Astrocyte of the hippocampus (primary cell): ENCODE data around the gene IKZF4.
"Not testable (repeated sequence)": the region's sequence is repeated elsewhere in the genome, so short reads cannot be mapped to it uniquely, and the experiment has no call there.

ENCODE experiments used
- DNase-seq: peaks from one replicate; pipeline ENCODE4 v3.0.0; 2011; ENCODE audit warnings: low read depth, low spot score

Gene IKZF4

DNA sequence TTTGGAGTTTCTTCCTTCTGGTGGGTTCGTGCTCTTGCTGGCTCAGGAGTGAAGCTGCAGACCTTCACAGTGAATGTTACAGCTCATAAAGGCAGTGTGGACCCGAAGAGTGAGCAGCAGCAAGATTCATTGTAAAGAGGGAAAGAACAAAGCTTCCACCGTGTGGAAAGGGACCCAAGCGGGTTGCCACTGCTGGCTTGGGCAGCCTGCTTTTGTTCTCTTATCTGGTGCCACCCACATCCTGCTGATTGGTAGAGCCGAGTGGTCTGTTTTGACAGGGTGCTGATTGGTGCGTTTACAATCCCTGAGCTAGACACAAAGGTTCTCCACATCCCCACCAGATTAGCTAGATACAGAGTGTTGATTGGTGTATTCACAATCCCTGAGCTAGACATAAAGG, 21.3 kb upstream of the IKZF4 start:
- not testable (repeated sequence) for DNase-seq

DNA sequence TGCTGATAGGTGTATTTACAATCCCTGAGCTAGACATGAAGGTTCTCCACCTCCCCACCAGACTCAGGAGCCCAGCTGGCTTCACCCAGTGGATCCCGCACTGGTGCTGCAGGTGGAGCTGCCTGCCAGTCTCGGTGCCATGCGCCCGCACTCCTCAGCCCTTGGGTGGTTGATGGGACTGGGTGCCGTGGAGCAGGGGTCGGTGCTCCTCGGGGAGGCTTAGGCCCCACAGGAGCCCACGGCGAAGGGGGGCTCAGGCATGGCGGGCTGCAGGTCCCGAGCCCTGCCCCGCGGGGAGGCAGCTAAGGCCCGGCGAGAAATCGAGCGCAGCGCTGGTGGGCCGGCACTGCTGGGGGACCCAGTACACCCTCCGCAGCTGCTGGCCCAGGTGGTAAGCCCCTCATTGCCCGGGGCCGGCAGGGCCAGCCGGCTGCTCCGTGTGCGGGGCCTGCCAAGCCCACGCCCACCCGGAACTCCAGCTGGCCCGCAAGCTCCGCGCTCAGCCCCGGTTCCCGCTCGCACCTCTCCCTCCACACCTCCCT, 20.8 kb upstream of the IKZF4 start:
- DNase-seq = not testable (repeated sequence)

DNA sequence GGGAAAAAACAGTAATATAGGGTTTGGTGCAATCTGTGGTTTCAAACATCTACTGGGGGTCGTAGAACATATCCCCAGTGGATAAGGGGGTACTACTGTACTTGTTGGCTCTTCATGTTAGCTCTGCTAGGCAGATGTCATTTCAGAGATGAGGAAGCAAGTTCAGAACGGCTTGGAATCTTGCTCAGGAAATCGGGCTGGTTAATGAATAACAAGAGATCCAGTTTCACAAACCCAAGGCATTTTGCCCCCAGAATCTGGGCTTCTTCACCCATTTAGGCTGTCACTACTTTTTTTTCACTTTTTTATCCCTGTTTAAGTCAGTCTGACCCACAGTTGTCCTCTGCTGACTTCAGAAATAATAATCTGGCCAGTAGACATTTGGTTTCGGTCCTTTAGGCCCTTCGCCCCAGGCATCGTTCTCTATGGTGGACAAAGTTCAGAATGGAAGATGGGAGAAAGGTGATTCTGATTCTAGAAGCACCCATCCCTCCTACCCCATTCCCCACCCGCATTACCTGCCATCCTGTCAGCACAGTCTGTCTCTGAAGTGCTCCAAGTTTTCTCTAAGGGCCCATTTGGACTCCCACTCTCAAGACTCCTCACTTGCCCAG, 19.2 kb upstream of the IKZF4 start:
- no peak for DNase-seq

DNA sequence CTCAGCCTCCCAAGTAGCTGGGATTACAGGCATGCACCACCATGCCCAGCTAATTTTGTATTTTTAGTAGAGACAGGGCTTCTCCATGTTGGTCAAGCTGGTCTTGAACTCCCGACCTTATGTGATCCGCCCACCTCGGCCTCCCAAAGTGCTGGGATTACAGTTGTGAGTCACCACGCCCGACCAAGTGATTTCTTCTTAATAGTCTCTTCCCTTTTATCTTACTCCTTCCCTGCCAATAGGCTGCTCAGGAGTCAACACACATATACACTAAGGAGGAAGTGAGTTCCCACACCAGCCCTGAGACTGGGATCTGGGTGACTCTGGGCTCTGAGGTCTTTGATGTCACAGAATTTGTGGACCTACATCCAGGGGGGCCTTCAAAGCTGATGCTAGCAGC, 17.5 kb upstream of the IKZF4 start:
- not testable (repeated sequence) for DNase-seq

DNA sequence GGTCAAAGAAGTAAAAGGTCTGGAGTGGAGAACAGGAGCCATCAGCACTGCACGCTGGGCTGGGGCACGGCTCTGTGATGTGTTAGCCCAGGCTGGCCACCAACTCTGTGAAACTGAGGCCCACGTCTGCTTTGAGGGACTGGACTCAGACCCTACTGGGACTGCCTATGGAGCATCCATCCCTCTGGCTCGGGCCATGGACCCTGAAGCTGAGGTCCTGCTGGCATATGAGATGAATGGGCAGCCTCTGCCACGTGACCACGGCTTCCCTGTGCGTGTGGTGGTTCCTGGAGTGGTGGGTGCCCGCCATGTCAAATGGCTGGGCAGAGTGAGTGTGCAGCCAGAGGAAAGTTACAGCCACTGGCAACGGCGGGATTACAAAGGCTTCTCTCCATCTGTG, 16.6 kb upstream of the IKZF4 start:
- DNase-seq = no peak

DNA sequence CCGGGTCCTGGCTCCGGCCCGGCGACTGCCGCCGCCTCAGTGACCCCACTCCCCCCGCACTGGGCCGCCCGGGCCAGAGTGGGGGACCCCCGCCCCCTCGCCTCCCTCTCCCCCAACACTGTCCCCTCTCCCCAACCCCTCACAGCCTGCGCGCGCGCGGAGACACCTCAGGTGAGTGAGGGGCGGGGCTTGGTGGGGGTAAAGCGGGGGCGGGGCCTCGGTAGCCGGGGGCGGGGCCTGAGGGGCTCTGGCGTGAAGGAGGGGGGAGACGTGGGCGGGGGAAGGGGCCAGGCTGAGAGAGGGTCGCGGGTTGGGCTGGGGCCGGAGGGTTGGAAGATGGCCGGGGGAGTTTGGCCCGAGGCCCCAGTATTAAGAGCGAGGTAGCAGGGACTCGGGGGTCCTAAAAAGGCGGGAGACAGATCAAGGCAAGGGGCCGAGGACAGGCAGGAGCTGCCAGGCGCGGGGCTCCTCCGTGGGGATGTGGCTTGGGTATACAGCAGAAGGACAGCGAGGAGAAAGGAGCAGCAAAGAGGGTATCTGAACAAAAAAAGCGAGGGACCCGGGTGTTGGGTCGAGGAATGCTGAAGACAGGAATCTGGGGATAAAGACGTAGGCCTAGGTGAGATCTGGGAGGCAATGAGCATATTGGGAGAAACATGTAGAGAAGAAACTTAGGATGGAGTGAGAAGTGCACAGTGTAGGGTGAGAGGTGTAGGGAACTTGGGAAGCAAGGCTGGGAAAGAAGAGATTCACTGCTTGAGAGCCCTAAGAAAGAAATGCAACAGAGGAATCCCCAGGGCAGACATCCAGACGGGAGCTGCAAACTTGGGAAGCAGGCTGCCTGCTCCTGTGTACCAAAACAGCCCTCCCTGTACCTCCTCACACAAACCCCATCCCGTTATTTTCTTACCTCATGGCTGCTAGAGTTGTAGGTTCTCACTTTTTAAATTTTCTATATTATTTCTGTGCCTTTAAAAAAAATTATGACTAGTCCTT, 13.0 kb upstream of the IKZF4 start:
- peak; percentile 51 for DNase-seq

DNA sequence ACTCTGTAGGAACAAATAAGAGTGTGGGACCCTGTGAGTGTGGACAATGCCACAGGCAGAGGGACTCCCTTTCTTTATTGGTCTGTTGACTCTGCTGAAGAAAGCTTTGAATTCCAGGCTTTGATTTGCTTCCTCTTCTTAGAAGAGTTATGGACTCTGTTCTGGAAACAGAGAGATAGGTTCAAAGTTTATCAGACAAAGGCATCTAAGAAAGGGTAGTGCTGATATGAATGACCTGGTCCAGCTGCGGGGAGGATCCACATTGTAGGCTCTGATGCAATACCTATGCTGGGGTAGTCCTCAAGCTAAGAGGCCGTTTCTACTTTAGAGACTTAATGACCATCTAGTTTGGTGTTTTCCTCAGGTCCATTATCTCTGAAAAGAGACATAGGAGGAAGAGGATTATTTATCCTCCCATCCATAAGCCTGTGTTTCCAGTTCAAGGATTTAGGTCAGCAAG, 10.7 kb upstream of the IKZF4 start:
- DNase-seq = no peak

DNA sequence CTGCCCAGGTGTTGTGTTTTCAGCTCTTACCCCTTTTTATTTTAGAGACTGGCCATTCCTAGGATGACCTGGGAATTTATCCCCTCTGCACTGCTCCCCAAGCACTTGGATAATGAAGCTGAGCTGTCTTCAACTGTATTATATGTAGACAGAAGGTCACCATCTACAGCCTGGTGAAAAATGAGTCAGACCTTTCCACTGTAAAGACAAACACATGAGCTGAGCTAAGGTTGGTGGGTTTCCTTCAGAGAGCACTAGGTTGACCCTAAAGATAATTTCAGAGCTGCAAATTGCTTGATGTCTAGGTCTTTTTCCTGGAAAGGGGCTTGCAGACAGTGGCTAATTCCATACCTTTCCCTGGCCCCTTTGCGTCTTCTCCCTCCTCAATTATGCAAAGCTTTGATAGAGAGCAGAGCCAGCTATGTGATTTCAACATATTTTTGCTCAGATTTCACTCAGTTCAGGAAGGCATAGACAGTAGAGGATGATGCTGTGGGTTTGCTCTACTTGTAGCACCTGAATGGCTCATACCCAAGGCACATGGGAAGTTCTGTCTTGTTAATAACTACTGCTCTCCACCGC, 9.2 kb upstream of the IKZF4 start:
- no peak for DNase-seq

DNA sequence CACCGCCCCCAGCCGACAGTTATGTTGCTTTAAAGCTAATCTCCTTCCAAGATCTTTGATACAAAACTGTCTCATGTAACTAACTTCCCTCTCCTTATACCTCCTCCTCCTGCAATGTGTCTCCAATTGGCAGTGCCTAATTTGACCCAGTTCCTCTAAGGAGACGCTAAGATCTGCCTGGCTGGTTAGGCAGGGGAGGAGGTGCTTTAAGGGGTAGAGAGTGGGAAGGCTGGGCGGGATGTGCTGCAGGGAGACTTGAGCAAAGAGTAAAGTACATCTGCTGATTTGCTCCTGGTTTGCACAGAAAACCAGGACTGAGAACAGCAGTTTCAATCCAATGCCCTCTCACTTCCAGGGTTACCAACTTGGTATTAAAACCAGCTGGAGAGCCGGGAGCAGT, 7.4 kb upstream of the IKZF4 start:
- DNase-seq = no peak

DNA sequence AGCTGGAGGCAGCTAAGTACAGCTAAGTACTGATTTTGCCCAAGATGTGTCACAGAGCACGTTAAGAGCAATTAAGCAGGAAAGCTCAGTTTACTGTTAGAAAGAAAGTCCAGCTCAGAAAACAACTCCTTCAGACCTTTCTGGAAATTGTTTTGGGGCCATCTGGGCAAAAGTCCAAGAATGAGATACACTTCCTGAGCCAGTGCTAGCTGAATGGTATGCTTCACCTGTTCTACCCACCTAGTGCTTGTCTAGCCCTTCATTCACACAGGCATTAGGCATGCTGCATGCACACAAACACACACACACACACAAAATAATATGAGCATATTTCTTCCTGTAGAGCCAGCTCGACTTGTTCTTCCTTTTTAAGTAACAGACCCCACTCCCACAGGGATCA, 6.6 kb upstream of the IKZF4 start:
- peak; percentile 20 for DNase-seq

DNA sequence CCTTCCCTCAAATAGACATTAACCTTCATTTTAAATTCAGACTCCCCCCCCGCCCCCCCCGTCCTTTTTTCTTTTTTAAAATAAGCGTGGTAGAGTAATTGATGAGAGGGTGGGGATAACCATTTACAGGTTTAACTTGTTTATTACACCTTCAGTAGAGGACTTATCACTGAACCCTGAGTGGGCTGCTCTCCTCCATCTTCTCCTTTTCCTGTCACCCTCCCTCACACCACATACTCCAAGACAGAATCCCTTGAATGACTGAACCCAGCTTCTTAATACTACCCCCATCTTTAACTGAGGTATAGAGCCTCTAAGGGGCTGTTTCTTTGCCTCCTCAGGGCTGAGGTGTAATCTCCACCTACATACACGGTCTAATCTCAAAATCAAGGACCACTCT, 3.7 kb upstream of the IKZF4 start:
- DNase-seq = no peak

DNA sequence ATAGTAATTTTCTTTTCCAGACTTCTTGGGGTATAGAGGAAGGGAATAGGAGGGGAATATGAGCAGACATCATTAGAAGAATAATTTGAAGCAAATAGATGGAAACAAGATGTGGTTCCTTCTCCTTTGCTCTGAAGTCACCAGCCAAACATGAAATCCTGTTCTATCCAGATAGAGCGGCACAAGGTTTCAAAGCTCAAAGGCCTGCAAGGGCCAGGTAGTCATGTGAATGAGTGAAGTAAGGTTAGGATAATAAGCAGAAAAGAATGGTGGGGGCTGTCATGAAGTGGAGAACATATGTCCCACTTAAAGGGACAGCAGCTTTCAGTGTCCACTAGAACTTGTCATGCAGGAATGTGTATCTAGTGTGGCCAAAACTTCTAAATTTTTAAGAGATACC, 2.5 kb upstream of the IKZF4 start:
- DNase-seq = no peak

DNA sequence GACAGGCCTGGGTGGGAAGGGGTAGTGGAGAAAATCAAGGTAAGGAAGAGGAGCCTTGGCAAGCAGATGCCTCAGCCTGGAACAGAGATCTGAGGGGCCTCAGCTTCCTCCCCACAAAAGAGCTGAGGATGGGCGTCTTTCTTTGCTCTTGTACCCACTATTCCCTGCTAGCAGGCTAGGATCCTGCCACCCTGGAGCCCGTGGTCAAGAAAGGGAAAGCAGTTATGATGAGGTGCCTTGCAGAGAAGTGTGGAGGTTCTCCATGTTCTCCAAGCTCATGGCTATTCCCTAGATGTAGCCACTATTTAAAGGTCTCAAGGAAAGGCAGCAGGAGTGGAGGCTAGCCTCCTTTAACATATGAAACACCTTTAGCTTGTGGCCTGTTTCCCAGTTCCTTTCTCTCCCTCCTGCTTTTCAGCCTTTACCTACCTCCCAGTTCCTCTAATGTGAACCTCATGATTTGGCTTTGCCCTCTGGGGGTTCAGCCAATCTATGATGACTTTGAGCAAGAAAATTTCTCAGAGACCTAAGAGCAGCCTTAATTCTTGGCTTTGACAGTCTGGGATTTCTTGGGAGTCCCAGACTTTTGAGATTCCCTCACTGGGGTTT, 1.1 kb downstream of the IKZF4 start:
- DNase-seq = peak; percentile 26

DNA sequence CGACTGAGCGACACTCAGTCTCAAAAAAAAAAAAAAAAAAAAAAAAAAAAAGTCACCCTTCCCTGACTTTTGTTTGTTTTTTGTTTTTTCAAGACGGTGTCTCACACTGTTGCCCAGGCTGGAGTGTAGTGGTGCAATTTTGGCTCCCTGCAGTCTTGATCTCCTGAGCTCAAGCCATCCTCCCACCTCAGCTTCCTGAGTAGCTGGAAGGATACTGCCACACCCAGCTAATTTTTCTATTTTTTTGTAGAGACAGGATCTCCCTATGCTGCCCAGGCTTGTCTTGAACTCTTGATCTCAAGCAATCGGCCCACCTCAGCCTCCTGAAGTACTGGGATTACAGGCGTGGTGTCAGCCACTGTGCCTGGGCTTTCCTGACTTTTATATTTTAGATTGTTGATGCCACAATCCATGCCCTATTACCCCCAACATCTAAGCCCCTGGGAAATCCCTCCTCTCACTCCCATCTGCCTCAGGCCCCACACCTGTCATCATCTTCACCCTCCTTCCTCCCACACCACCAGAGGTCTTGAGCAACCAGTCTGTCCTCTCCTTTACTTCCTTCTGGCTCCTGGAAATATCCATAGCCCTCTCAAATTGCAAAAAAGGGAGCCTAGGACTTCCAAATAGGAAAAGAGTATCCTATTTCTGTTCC, 7.8 kb downstream of the IKZF4 start:
- DNase-seq = no peak

DNA sequence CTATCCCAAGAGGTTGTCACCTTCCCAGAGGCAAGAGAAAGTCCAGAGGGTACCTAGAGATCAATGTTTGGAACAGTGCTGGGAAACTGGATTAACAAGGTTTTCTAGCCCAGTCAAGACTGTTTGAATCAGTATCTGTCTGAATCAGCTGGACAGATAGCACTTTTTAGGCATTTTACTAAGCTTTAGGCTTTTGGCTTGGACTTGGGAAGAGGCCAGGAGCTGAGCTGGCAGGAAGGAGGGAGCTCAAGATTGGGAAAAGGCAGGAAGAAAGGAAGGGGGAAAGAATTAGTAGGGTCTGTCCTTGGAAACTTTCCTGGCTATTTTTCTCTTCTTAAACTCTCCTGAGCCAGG, 8.3 kb downstream of the IKZF4 start:
- peak; percentile 43 for DNase-seq

DNA sequence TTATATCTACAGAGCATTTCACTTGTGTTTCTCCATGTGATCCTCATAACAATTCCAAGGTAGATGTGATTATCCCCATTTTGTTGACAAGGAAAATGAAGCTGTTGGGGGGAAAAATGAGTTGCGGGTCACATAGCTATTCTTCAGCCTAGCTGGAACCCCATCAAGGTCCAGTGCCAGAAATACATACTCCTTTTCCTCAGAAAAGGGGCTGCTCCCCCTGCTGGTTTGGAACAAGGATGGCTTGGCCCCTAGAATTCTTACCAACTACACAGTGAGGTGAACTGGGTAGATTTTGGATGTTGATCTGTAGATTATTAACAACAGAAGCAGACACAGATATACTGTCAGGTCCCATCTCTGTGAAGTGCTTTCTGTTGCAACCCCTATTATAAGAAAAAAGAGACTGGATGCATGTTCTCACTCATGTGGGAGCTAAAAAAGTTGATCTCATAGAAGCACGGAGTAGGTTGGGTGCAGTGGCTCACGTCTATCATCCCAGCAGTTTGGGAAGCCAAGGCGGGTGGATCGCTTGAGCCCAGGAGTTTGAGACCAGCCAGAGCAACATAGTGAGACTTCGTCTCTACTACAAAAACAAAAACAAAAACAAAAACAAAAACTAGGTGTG, 8.9 kb downstream of the IKZF4 start:
- DNase-seq = peak; percentile 73

DNA sequence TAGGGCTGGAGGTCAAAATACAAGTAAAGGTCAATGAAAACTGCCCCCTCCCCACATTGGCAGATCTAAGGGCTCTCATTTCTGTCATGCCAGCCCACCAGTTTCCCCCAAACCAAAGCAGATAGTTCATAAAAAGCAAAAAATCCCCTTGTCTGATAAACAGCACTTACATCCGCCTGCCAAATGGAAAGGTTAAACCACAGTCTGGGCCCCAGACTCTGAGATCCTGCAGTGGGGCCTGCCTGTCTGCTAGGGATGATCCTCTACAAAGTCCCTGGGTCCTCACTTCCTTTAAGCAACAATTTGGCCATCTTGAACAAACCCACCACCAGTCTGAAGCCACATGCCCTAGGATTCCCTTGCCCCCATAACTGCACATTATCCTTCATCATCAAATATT, 11.1 kb downstream of the IKZF4 start:
- DNase-seq = no peak

DNA sequence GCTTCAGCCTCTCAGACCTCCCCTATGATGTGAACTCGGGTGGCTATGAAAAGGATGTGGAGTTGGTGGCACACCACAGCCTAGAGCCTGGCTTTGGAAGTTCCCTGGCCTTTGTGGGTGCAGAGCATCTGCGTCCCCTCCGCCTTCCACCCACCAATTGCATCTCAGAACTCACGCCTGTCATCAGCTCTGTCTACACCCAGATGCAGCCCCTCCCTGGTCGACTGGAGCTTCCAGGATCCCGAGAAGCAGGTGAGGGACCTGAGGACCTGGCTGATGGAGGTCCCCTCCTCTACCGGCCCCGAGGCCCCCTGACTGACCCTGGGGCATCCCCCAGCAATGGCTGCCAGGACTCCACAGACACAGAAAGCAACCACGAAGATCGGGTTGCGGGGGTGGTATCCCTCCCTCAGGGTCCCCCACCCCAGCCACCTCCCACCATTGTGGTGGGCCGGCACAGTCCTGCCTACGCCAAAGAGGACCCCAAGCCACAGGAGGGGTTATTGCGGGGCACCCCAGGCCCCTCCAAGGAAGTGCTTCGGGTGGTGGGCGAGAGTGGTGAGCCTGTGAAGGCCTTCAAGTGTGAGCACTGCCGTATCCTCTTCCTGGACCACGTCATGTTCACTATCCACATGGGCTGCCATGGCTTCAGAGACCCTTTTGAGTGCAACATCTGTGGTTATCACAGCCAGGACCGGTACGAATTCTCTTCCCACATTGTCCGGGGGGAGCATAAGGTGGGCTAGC, 13.9 kb downstream of the IKZF4 start:
- DNase-seq = no peak

DNA sequence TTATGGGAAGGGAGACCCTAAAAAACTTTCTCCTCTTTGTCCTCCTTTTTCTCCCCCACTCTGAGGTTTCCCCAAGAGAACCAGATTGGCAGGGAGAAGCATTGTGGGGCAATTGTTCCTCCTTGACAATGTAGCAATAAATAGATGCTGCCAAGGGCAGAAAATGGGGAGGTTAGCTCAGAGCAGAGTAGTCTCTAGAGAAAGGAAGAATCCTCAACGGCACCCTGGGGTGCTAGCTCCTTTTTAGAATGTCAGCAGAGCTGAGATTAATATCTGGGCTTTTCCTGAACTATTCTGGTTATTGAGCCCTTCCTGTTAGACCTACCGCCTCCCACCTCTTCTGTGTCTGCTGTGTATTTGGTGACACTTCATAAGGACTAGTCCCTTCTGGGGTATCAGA, 16.3 kb downstream of the IKZF4 start:
- no peak for DNase-seq

DNA sequence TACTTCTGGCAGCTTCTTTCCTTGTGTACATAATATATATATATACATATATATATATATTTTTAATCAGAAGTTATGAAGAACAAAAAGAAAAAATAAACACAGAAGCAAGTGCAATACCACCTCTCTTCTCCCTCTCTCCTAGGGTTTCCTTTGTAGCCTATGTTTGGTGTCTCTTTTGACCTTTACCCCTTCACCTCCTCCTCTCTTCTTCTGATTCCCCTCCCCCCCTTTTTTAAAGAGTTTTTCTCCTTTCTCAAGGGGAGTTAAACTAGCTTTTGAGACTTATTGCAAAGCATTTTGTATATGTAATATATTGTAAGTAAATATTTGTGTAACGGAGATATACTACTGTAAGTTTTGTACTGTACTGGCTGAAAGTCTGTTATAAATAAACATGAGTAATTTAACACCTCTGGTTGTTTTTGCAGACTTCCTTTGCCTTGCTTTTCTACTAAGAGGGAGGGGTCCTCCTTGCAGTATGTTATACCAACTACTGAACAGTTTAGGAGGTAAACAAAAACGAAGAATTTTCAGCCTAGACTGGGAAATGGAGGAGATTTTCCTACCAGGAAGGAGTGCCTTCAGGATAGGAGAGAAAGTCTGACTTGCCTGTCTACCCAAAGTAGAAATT, 17.3 kb downstream of the IKZF4 start:
- no peak for DNase-seq
